ENCODE results near the gene IRF8. TPM values are rescaled to one million over a fixed set of nuclear protein-coding genes. Genes with fewer than 3 reads are reported as not detected.

Gene IRF8
- total RNA-seq, 1 experiment from 2014 or later = 5.0 TPM

GRCh38 chr16:85917959-85918358 lies 19.0 kb downstream of the IRF8 start:
- no peaks in the 10 kb centered on the region for H3K9me3 Mint-ChIP-seq (ENCODE audit: low read depth, unreplicated experiment)
- DNase-seq = no peak
- intact Hi-C loops (cut with micrococcal nuclease; ENCODE audit: unreplicated experiment) = no loop called here

GRCh38 chr16:85918436-85918835 lies 19.5 kb downstream of the IRF8 start:
- no peak for TF ChIP-seq CTCF (IDR thresholded peaks at IDR 0.05; ENCODE audit: unreplicated experiment)
- CTCF ChIA-PET = no interaction called here
- BruUV-seq (replicated peaks) = no TSS peak
- H3K27ac Mint-ChIP-seq (ENCODE audit: unreplicated experiment) = no peak overlapping the region
- intact Hi-C loops (cut with micrococcal nuclease; ENCODE audit: unreplicated experiment) = no loop called here
- H3K27me3 Mint-ChIP-seq (ENCODE audit: unreplicated experiment) = no peaks in the 10 kb centered on the region
- peaks cover 4% of the 10 kb centered on the region for H3K36me3 Mint-ChIP-seq (ENCODE audit: insufficient read depth, unreplicated experiment)
- no peak for DNase-seq
- H3K4me3 Mint-ChIP-seq (ENCODE audit: low read depth, unreplicated experiment) = no peak overlapping the region
- no peaks in the 10 kb centered on the region for H3K9me3 Mint-ChIP-seq (ENCODE audit: low read depth, unreplicated experiment)
- peaks cover 12% of the 10 kb centered on the region for H3K4me1 Mint-ChIP-seq (ENCODE audit: low read depth, unreplicated experiment)

More at GRCh38 chr16:85917959-85918358, 19.0 kb downstream of the IRF8 start:
- Mint-ChIP-seq H3K27ac (ENCODE audit: unreplicated experiment) (no peak overlapping the region), H3K27me3 (ENCODE audit: unreplicated experiment) (no peaks in the 10 kb centered on the region), H3K4me3 (ENCODE audit: low read depth, unreplicated experiment) (no peak overlapping the region), H3K36me3 (ENCODE audit: insufficient read depth, unreplicated experiment) (peaks cover 4% of the 10 kb centered on the region), H3K4me1 (ENCODE audit: low read depth, unreplicated experiment) (peaks cover 12% of the 10 kb centered on the region)
- BruUV-seq (replicated peaks) = no TSS peak
- TF ChIP-seq CTCF (IDR thresholded peaks at IDR 0.05; ENCODE audit: unreplicated experiment) = no peak
- CTCF ChIA-PET = interaction anchor here (1.8 kb wide), 1 partner anchor 69 kb away, joined by 6 read pairs; no protein-coding TSS in a partner anchor

- intact Hi-C loops (cut with micrococcal nuclease; ENCODE audit: unreplicated experiment) = no loop called here
- Mint-ChIP-seq H3K4me1 (ENCODE audit: low read depth, unreplicated experiment) (peaks cover 12% of the 10 kb centered on the region), H3K4me3 (ENCODE audit: low read depth, unreplicated experiment) (no peak overlapping the region), H3K9me3 (ENCODE audit: low read depth, unreplicated experiment) (no peaks in the 10 kb centered on the region), H3K36me3 (ENCODE audit: insufficient read depth, unreplicated experiment) (peaks cover 4% of the 10 kb centered on the region), H3K27me3 (ENCODE audit: unreplicated experiment) (no peaks in the 10 kb centered on the region), H3K27ac (ENCODE audit: unreplicated experiment) (no peak overlapping the region)
- BruUV-seq (replicated peaks) = no TSS peak
- no peak for TF ChIP-seq CTCF (IDR thresholded peaks at IDR 0.05; ENCODE audit: unreplicated experiment)
- CTCF ChIA-PET = no interaction called here
- no peak for DNase-seq
These were observed 20.6 kb downstream of the IRF8 start for GRCh38 chr16:85919271-85920267.

GRCh38 chr16:85921026-85921425 lies 22.1 kb downstream of the IRF8 start:
- no peak overlapping the region for H3K4me3 Mint-ChIP-seq (ENCODE audit: low read depth, unreplicated experiment)
- H3K27me3 Mint-ChIP-seq (ENCODE audit: unreplicated experiment) = no peaks in the 10 kb centered on the region
- H3K9me3 Mint-ChIP-seq (ENCODE audit: low read depth, unreplicated experiment) = no peaks in the 10 kb centered on the region
- peaks cover 10% of the 10 kb centered on the region for H3K4me1 Mint-ChIP-seq (ENCODE audit: low read depth, unreplicated experiment)
- intact Hi-C loops (cut with micrococcal nuclease; ENCODE audit: unreplicated experiment) = no loop called here
- TF ChIP-seq CTCF (IDR thresholded peaks at IDR 0.05; ENCODE audit: unreplicated experiment) = no peak
- no peak for DNase-seq
- no peak overlapping the region for H3K27ac Mint-ChIP-seq (ENCODE audit: unreplicated experiment)
- H3K36me3 Mint-ChIP-seq (ENCODE audit: insufficient read depth, unreplicated experiment) = peaks cover 4% of the 10 kb centered on the region
- no TSS peak for BruUV-seq (replicated peaks)
- CTCF ChIA-PET = no interaction called here

Measured in Calu3 (cell line).